Heart left ventricle (tissue), 13 donors: ENCODE data around the gene CASZ1.

Source experiments
- CTCF ChIP-seq, 12 donors: fragments of 200-600 bp; sonication (generic) in 4 of 12; IDR thresholded peaks; one replicate each; pipeline versions ENCODE4 v1.5.0 to v1.8.0; 2018 to 2022; ENCODE audit warnings: antibody characterized with exemption in 12 of 12, mild to moderate bottlenecking in 5 of 12
- POLR2A ChIP-seq, 2 donors: fragments of 450-650 bp; IDR thresholded peaks; one replicate each; pipeline ENCODE4 v1.6.1; 2017; ENCODE audit warnings: antibody characterized with exemption in 2 of 2, mild to moderate bottlenecking in 2 of 2, moderate library complexity in 2 of 2
- donor health status: ischemic (EF 13 %, LVEDD 7.1; RV severe dilation, severe dysfunction).
- donor health status: DM: no; HTN: yes; CAD: no.
- donor health status: DM: no; HTN: no; CAD: no.
- donor health status: ischemic (EF 25% LVEDD 6.9; RV normal size, moderate dysfunction).
- donor health status: ischemic (EF 25% LVEDD 5.7; RV mildly dilated, moderate dysfunction).
- donor health status: ischemic (EF 35%, LVEDD 5.7; RV mildly dilated, moderate dysfunction).
- donor health status: nonischemic (EF 11% LVEDD 7.7; RV severe dilation, severe dysfunction).
- donor health status: DM: yes; HTN: yes; CAD: no.
- donor health status: PGD.
- donor health status: ischemic (EF 29% LVEDD 5.4; RV normal size, mild dysfunction).
- donor health status: nonischemic (EF 23%, LVEDD 6.1; RV moderate dilation, normal function).

- TF ChIP-seq CTCF (IDR thresholded peaks at IDR 0.05) = no peak
- TF ChIP-seq POLR2A (IDR thresholded peaks at IDR 0.05) = no peak
Observed at GRCh38 chr1:10698726-10699469, 97.5 kb downstream of the CASZ1 start.
